ENCODE data around the gene TP53BP1.
"Not testable (repeated sequence)": the region's sequence is repeated elsewhere in the genome, so short reads cannot be mapped to it uniquely, and the experiment has no call there.

TP53BP1 gene

GRCh38 chr15:43410572-43411214, 82.3 kb downstream of the TP53BP1 start:
- Histone ChIP-seq H3K4me1 (ENCODE audit: control insufficient read depth in 1 of 2, insufficient read depth in 2 of 2, low read length in 2 of 2) (peaks cover 0 to 15% of the 10 kb centered on the region in 2 donors), H3K27me3 (ENCODE audit: low read depth, low read length) (no peaks in the 10 kb centered on the region), H3K36me3 (ENCODE audit: control insufficient read depth in 1 of 2, insufficient read depth in 2 of 2, low read length in 2 of 2) (peaks cover 70 to 76% of the 10 kb centered on the region in 2 donors), H3K9me3 (ENCODE audit: control insufficient read depth in 1 of 2, low read length in 2 of 2) (no peaks in the 10 kb centered on the region), H3K4me3 (ENCODE audit: low read depth in 1 of 2, low read length in 2 of 2) (no peak overlapping the region), H3K27ac (ENCODE audit: low read length) (no peak overlapping the region)

- no peaks in the 10 kb centered on the region for H3K9me3 ChIP-seq (ENCODE audit: control insufficient read depth in 1 of 2, low read length in 2 of 2)
- no peak overlapping the region for H3K27ac ChIP-seq (ENCODE audit: low read length)
- no peaks in the 10 kb centered on the region for H3K27me3 ChIP-seq (ENCODE audit: low read depth, low read length)
- H3K4me1 ChIP-seq (ENCODE audit: control insufficient read depth in 1 of 2, insufficient read depth in 2 of 2, low read length in 2 of 2), result peaks cover 0 to 15% of the 10 kb centered on the region in 2 donors
- peaks cover 73 to 80% of the 10 kb centered on the region in 2 donors for H3K36me3 ChIP-seq (ENCODE audit: control insufficient read depth in 1 of 2, insufficient read depth in 2 of 2, low read length in 2 of 2)
- H3K4me3 ChIP-seq (ENCODE audit: low read depth in 1 of 2, low read length in 2 of 2), result no peak overlapping the region
Observed at GRCh38 chr15:43408789-43409188, 84.2 kb downstream of the TP53BP1 start.

- Histone ChIP-seq H3K36me3 (ENCODE audit: control insufficient read depth in 1 of 2, insufficient read depth in 2 of 2, low read length in 2 of 2) (peaks cover 70 to 76% of the 10 kb centered on the region in 2 donors), H3K27ac (ENCODE audit: low read length) (no peak overlapping the region), H3K4me3 (ENCODE audit: low read depth in 1 of 2, low read length in 2 of 2) (no peak overlapping the region), H3K9me3 (ENCODE audit: control insufficient read depth in 1 of 2, low read length in 2 of 2) (no peaks in the 10 kb centered on the region), H3K4me1 (ENCODE audit: control insufficient read depth in 1 of 2, insufficient read depth in 2 of 2, low read length in 2 of 2) (peaks cover 0 to 15% of the 10 kb centered on the region in 2 donors), H3K27me3 (ENCODE audit: low read depth, low read length) (no peaks in the 10 kb centered on the region)
Observed at GRCh38 chr15:43406808-43407207, 86.1 kb downstream of the TP53BP1 start.

GRCh38 chr15:43406189-43406588, 86.8 kb downstream of the TP53BP1 start:
- H3K27me3 ChIP-seq (ENCODE audit: low read depth, low read length), result no peaks in the 10 kb centered on the region
- H3K4me3 ChIP-seq (ENCODE audit: low read depth in 1 of 2, low read length in 2 of 2), result no peak overlapping the region
- peaks cover 0 to 15% of the 10 kb centered on the region in 2 donors for H3K4me1 ChIP-seq (ENCODE audit: control insufficient read depth in 1 of 2, insufficient read depth in 2 of 2, low read length in 2 of 2)
- no peaks in the 10 kb centered on the region for H3K9me3 ChIP-seq (ENCODE audit: control insufficient read depth in 1 of 2, low read length in 2 of 2)
- H3K27ac ChIP-seq (ENCODE audit: low read length), result no peak overlapping the region
- peaks cover 66 to 82% of the 10 kb centered on the region in 2 donors for H3K36me3 ChIP-seq (ENCODE audit: control insufficient read depth in 1 of 2, insufficient read depth in 2 of 2, low read length in 2 of 2)

- Histone ChIP-seq H3K36me3 (ENCODE audit: control insufficient read depth in 1 of 2, insufficient read depth in 2 of 2, low read length in 2 of 2) (peaks cover 55 to 88% of the 10 kb centered on the region in 2 donors), H3K27me3 (ENCODE audit: low read depth, low read length) (no peaks in the 10 kb centered on the region), H3K27ac (ENCODE audit: low read length) (no peak overlapping the region), H3K9me3 (ENCODE audit: control insufficient read depth in 1 of 2, low read length in 2 of 2) (no peaks in the 10 kb centered on the region), H3K4me3 (ENCODE audit: low read depth in 1 of 2, low read length in 2 of 2) (no peak overlapping the region), H3K4me1 (ENCODE audit: control insufficient read depth in 1 of 2, insufficient read depth in 2 of 2, low read length in 2 of 2) (peaks cover 0 to 15% of the 10 kb centered on the region in 2 donors)
Observed at GRCh38 chr15:43404130-43404529, 88.8 kb downstream of the TP53BP1 start.

- Histone ChIP-seq H3K36me3 (ENCODE audit: control insufficient read depth in 1 of 2, insufficient read depth in 2 of 2, low read length in 2 of 2) (peaks cover 53 to 88% of the 10 kb centered on the region in 2 donors), H3K4me1 (ENCODE audit: control insufficient read depth in 1 of 2, insufficient read depth in 2 of 2, low read length in 2 of 2) (peaks cover 0 to 15% of the 10 kb centered on the region in 2 donors), H3K4me3 (ENCODE audit: low read depth in 1 of 2, low read length in 2 of 2) (no peak overlapping the region), H3K9me3 (ENCODE audit: control insufficient read depth in 1 of 2, low read length in 2 of 2) (no peaks in the 10 kb centered on the region), H3K27ac (ENCODE audit: low read length) (no peak overlapping the region), H3K27me3 (ENCODE audit: low read depth, low read length) (no peaks in the 10 kb centered on the region)
Observed at GRCh38 chr15:43403616-43404015, 89.3 kb downstream of the TP53BP1 start.

GRCh38 chr15:43402255-43402654, 90.7 kb downstream of the TP53BP1 start:
- no peaks in the 10 kb centered on the region for H3K9me3 ChIP-seq (ENCODE audit: control insufficient read depth in 1 of 2, low read length in 2 of 2)
- peaks cover 50 to 88% of the 10 kb centered on the region in 2 donors for H3K36me3 ChIP-seq (ENCODE audit: control insufficient read depth in 1 of 2, insufficient read depth in 2 of 2, low read length in 2 of 2)
- H3K27ac ChIP-seq (ENCODE audit: low read length), result no peak overlapping the region
- no peaks in the 10 kb centered on the region for H3K27me3 ChIP-seq (ENCODE audit: low read depth, low read length)
- no peak overlapping the region for H3K4me3 ChIP-seq (ENCODE audit: low read depth in 1 of 2, low read length in 2 of 2)
- H3K4me1 ChIP-seq (ENCODE audit: control insufficient read depth in 1 of 2, insufficient read depth in 2 of 2, low read length in 2 of 2), result peaks cover 0 to 13% of the 10 kb centered on the region in 2 donors

GRCh38 chr15:43393592-43393991, 99.4 kb downstream of the TP53BP1 start:
- not testable (repeated sequence) for H3K4me3 ChIP-seq (ENCODE audit: low read depth in 1 of 2, low read length in 2 of 2); H3K9me3 ChIP-seq (ENCODE audit: control insufficient read depth in 1 of 2, low read length in 2 of 2); H3K4me1 ChIP-seq (ENCODE audit: control insufficient read depth in 1 of 2, insufficient read depth in 2 of 2, low read length in 2 of 2); H3K27ac ChIP-seq (ENCODE audit: low read length); H3K27me3 ChIP-seq (ENCODE audit: low read depth, low read length)
- peaks cover 44 to 46% of the 10 kb centered on the region in 2 donors for H3K36me3 ChIP-seq (ENCODE audit: control insufficient read depth in 1 of 2, insufficient read depth in 2 of 2, low read length in 2 of 2)

GRCh38 chr15:43390723-43391122, 102.2 kb downstream of the TP53BP1 start:
- no peaks in the 10 kb centered on the region for H3K4me1 ChIP-seq (ENCODE audit: control insufficient read depth in 1 of 2, insufficient read depth in 2 of 2, low read length in 2 of 2)
- H3K9me3 ChIP-seq (ENCODE audit: control insufficient read depth in 1 of 2, low read length in 2 of 2), result no peaks in the 10 kb centered on the region
- no peaks in the 10 kb centered on the region for H3K27me3 ChIP-seq (ENCODE audit: low read depth, low read length)
- H3K4me3 ChIP-seq (ENCODE audit: low read depth in 1 of 2, low read length in 2 of 2), result no peak overlapping the region
- peaks cover 33 to 38% of the 10 kb centered on the region in 2 donors for H3K36me3 ChIP-seq (ENCODE audit: control insufficient read depth in 1 of 2, insufficient read depth in 2 of 2, low read length in 2 of 2)
- no peak overlapping the region for H3K27ac ChIP-seq (ENCODE audit: low read length)

GRCh38 chr15:43383070-43383469, 109.9 kb downstream of the TP53BP1 start:
- peaks cover 45 to 55% of the 10 kb centered on the region in 2 donors for H3K36me3 ChIP-seq (ENCODE audit: control insufficient read depth in 1 of 2, insufficient read depth in 2 of 2, low read length in 2 of 2)
- H3K27ac ChIP-seq (ENCODE audit: low read length), result no peak overlapping the region
- H3K4me3 ChIP-seq (ENCODE audit: low read depth in 1 of 2, low read length in 2 of 2), result no peak overlapping the region
- no peaks in the 10 kb centered on the region for H3K4me1 ChIP-seq (ENCODE audit: control insufficient read depth in 1 of 2, insufficient read depth in 2 of 2, low read length in 2 of 2)
- no peaks in the 10 kb centered on the region for H3K9me3 ChIP-seq (ENCODE audit: control insufficient read depth in 1 of 2, low read length in 2 of 2)
- no peaks in the 10 kb centered on the region for H3K27me3 ChIP-seq (ENCODE audit: low read depth, low read length)

GRCh38 chr15:43382310-43382709, 110.6 kb downstream of the TP53BP1 start:
- Histone ChIP-seq H3K4me1 (ENCODE audit: control insufficient read depth in 1 of 2, insufficient read depth in 2 of 2, low read length in 2 of 2) (no peaks in the 10 kb centered on the region), H3K4me3 (ENCODE audit: low read depth in 1 of 2, low read length in 2 of 2) (no peak overlapping the region), H3K9me3 (ENCODE audit: control insufficient read depth in 1 of 2, low read length in 2 of 2) (no peaks in the 10 kb centered on the region), H3K27me3 (ENCODE audit: low read depth, low read length) (no peaks in the 10 kb centered on the region), H3K27ac (ENCODE audit: low read length) (no peak overlapping the region), H3K36me3 (ENCODE audit: control insufficient read depth in 1 of 2, insufficient read depth in 2 of 2, low read length in 2 of 2) (peaks cover 44 to 50% of the 10 kb centered on the region in 2 donors)

GRCh38 chr15:43378601-43379000, 114.4 kb downstream of the TP53BP1 start:
- H3K4me1 ChIP-seq (ENCODE audit: control insufficient read depth in 1 of 2, insufficient read depth in 2 of 2, low read length in 2 of 2), result no peaks in the 10 kb centered on the region

More at GRCh38 chr15:43378601-43379000, 114.4 kb downstream of the TP53BP1 start:
- H3K27me3 ChIP-seq (ENCODE audit: low read depth, low read length), result no peaks in the 10 kb centered on the region
- H3K4me3 ChIP-seq (ENCODE audit: low read depth in 1 of 2, low read length in 2 of 2), result no peak overlapping the region
- H3K27ac ChIP-seq (ENCODE audit: low read length), result no peak overlapping the region
- peaks cover 25 to 27% of the 10 kb centered on the region in 2 donors for H3K36me3 ChIP-seq (ENCODE audit: control insufficient read depth in 1 of 2, insufficient read depth in 2 of 2, low read length in 2 of 2)
- no peaks in the 10 kb centered on the region for H3K9me3 ChIP-seq (ENCODE audit: control insufficient read depth in 1 of 2, low read length in 2 of 2)

All from muscle layer of duodenum (tissue), 2 donors.